D721Med (cell line): Measurements from ENCODE around the gene SUN5.
A peak's percentile ranks its signal among the peaks of the same experiment; 100 is the strongest.

Experiments
- DNase-seq: peaks from one replicate; pipeline ENCODE4 v3.0.0; 2011; ENCODE audit warnings: low spot score; ENCODE audit not compliant: insufficient read length
- FAIRE-seq: peaks from 2 replicates; lab custom pipeline; 2011; peaks lifted over from hg19 to GRCh38; lab: Jason Lieb, UNC
- TF ChIP-seq, protein P1 (sequence below): IDR thresholded peaks from 2 replicates; pipeline ENCODE4 v1.5.1; 2012; ENCODE audit warnings: mild to moderate bottlenecking, control low read depth; ENCODE audit not compliant: insufficient read depth; ENCODE audit errors: missing control alignments

The SUN5 gene

DNA sequence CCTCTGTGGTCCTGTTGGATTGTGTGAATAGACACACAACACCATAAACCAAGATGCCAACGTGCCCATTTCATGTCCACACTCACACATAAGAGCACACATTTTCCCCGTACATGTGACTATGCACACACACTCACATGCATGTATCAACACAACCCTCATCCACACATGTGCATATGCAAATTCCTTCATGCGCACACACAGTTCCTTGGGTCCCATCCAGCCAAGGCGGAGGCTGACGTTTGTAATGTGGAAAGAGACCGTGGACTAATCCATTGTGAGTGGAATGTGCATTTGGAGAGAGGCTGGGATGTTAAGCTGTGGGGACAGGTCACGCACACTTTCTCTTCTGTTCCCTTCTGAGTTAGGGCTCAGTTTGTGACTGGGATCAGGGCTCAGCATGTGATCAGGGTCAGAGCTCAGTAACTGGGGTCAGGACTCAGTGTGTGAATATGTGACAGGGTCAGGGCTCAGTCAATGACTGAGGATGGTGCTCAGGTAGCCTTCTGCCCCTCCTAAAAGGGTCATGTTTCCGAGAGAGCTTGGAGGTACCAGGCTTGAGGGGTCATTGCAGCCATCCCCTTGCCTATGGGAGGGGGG is 2.6 kb upstream of the SUN5 start:
- FAIRE-seq (no peak), DNase-seq (no peak)
- TF ChIP-seq, protein P1, sequence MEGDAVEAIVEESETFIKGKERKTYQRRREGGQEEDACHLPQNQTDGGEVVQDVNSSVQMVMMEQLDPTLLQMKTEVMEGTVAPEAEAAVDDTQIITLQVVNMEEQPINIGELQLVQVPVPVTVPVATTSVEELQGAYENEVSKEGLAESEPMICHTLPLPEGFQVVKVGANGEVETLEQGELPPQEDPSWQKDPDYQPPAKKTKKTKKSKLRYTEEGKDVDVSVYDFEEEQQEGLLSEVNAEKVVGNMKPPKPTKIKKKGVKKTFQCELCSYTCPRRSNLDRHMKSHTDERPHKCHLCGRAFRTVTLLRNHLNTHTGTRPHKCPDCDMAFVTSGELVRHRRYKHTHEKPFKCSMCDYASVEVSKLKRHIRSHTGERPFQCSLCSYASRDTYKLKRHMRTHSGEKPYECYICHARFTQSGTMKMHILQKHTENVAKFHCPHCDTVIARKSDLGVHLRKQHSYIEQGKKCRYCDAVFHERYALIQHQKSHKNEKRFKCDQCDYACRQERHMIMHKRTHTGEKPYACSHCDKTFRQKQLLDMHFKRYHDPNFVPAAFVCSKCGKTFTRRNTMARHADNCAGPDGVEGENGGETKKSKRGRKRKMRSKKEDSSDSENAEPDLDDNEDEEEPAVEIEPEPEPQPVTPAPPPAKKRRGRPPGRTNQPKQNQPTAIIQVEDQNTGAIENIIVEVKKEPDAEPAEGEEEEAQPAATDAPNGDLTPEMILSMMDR, result no peak

DNA sequence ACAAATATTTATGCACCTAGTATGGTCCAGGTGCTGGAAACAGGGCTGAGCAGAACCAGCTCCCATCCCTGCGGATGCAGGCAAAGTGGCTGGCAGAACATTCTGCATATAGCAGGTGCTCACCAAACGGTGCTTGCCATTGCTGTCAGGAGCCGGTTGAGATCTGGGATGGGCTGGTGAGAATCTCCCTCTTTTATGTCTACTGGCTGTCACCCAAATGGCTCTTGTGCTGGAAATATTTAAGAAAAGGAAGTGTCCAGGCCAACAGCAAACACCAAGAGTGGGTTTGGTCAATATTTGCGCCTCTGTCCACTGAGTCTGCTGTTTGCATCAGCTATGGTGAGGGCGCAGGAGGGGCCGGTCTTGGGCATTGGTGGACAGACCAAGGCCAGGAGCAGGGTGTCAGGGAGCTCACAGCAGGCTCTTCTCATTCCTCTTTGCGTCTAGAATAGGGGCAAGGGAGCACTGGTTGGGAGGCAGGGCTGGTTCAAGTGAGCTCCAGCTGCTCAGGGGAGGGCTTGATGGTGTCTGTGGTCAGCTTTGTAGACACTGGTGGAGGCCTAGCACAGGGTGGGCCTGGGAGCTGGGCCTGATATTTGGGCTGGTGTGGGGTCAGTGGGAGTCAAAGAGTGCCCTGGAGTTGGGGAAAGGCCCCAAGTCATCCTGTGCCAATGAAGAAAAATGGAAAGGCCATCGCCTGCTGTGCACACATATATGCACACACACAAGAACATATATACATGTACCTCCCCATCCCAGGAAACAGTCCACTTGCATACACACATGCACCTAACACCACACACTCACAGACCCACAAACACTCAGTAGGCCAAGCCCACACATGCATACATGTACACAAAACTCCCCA is 1.9 kb upstream of the SUN5 start:
- no peak for FAIRE-seq
- TF ChIP-seq, protein P1, result no peak

DNA sequence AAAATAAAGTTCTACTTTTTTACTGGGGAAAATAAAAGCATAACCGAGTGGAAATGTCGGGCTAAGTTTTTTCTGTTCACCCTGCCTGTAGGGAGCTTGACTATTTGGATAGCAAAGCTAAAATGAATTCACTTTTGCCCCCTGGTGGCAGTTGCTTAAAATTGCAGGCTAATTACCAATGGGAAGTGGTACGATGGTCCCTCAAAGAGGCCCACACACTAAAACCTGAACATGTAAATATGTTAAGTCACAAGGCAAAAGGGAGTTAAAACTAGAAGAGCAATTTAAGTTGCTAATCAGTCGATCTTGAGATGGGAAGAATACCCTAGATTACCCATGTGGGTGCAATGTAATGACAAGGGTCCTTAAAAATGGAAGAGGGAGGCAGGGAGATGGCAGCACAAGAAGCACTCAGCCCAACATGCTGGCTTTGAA is 916 bp upstream of the SUN5 start:
- DNase-seq, result no peak
- TF ChIP-seq, protein P1, result peak; percentile 31
- no peak for FAIRE-seq

More for the DNA sequence above, 1.9 kb upstream of the SUN5 start:
- DNase-seq, result no peak

DNA sequence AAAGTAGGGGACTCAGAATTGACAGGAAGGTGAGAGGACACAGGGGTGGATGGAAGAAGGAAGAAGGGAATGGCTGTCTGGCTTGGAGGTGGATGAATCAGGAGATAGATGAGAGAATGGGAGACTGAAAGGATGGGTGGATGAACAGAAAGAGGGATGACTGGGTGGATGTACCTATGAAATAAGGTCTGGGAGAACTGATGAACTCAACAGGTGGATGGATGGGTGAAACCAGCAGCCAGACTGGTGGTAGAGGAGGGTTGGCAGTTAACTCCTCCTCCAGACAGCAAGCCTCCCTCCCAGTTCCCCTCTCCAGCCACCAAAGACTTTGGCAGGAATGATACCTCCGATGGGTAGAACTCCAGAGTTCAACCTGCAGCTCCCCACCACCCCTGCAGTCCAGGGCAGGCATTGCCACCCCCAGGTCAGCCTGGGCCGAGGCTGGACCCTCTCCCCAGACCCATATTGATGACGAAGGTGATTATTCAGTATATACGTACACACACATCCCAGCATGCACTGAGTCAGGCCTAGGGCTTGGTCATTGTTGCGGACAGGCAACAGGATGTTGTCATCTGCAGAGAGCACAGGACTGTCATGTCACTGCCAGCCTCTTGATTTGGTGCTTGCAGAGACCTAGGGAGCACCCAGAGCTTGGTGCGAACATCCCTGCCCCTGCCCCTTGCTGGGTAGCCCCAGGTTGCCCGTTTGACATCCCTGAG is 2.0 kb downstream of the SUN5 start:
- no peak for DNase-seq
- TF ChIP-seq, protein P1, result no peak
- no peak for FAIRE-seq

DNA sequence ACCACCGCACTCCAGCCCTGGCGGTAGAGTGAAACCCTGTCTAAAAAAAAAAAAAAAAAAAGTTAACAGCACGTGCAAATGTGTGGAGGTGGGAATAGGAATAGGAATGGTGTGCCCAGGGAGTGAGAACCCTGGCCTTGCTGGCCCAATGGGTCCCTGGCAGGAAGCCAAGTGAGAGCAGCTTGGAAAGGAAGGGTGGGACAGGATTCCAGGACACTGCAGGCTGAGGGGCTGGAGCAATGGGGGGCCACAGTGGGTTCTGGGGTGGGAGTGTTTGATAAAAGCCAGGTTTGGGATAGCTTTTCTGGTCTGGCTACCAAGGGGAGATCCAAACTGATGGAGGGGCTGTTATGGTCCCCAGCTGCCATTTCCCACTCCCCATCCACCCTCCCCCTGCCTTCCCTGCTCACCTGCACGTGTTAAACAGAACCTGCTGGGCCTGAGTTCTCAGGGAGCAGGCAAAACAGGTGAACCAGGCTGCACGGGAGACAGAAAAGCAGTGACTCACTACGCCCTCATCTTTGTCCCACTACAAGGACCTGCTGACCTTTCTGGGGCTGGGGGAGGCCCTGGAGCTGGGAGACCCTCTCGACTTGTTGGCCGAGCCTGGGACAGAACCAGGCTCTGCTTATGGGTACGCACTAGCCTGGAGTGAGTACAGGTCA is 3.3 kb downstream of the SUN5 start:
- FAIRE-seq, result no peak
- TF ChIP-seq, protein P1, result no peak
- no peak for DNase-seq

DNA sequence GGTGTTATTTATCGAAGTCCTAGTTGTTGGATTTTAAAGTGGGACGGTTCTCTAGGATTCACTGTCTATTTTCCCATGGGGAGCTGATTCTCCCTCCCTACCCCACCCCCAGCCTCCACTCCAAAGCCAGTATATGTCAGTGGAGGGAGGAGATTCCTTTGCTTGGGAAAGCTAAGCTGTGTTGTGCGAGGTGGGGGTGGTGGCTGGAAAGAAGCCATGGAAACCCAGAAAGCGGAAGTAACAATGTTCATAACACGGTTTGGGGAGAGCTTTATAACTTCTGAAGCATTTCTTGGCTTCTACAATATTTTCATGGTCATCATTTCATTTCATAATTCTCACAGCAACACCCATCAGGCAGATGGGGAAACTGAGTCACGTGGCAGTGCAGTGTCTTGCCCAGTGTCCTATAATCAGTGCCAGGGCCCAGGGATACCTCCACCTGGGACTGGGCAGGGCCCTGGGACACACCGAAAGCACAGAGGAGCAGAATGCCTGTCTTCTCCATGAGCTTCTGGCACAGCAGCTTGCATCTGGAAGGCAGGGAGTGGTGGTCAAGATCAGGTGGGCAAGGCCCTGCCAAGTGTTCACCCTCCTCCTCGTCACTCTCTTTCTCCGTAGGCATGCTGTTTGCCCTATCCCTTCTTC is 4.5 kb downstream of the SUN5 start:
- TF ChIP-seq, protein P1, result no peak
- DNase-seq, result no peak
- no peak for FAIRE-seq
